HEK293 (cell line): ENCODE results near the gene HEBP2.

Experiments used
- CTCF ChIA-PET: fragments of 350-600 bp; formaldehyde crosslinking; extraction: SDS; loops from one replicate; lab custom pipeline; 2021; ENCODE audit warnings: antibody characterized with exemption; lab: Yijun Ruan, JAX
- POLR2A ChIA-PET: fragments of 300-600 bp; formaldehyde crosslinking; extraction: SDS; loops from one replicate; lab custom pipeline; 2020; ENCODE audit warnings: antibody characterized with exemption, inconsistent platforms; lab: Yijun Ruan, JAX
- H3K27ac ChIP-seq: fragments of 200-500 bp; sonication (Bioruptor generic); 2 replicates; pipeline ENCODE4 v1.5.1; 2014; ENCODE audit warnings: low read depth, low read length, control low read depth, inconsistent platforms; ENCODE audit errors: extremely low read depth
- H3K36me3 ChIP-seq, 2 experiments: fragments of 200-500 bp in 1 of 2; sonication (Bioruptor generic) in 1 of 2; 1 replicate in 1 of 2; 2 replicates in 1 of 2; pipeline ENCODE4 v1.5.1; 2014 to 2017; ENCODE audit warnings: inconsistent platforms in 2 of 2, low read length in 2 of 2; ENCODE audit not compliant: control insufficient read depth in 2 of 2, insufficient read depth in 1 of 2
- H3K4me1 ChIP-seq: fragments of 200-500 bp; sonication (Bioruptor generic); 2 replicates; pipeline ENCODE4 v1.5.1; 2014; ENCODE audit warnings: mild to moderate bottlenecking, low read length, inconsistent platforms; ENCODE audit not compliant: control insufficient read depth, insufficient read depth
- H3K4me3 ChIP-seq: 2 replicates; pipeline ENCODE4 v1.5.1; 2011; ENCODE audit warnings: low read depth, mild to moderate bottlenecking, control low read depth, low read length, moderate library complexity
- H3K9me3 ChIP-seq: fragments of 200-500 bp; sonication (Bioruptor generic); 2 replicates; pipeline ENCODE4 v1.5.1; 2014; ENCODE audit warnings: low read depth, low read length, inconsistent platforms; ENCODE audit not compliant: control insufficient read depth, insufficient read depth
- ELK4 ChIP-seq: IDR thresholded peaks from 2 replicates; pipeline ENCODE4 v1.6.1; 2011; ENCODE audit warnings: mild to moderate bottlenecking, low read depth, low read length, borderline replicate concordance
- GLI2 ChIP-seq: fragments of 450-650 bp; formaldehyde crosslinking; IDR thresholded peaks from 2 replicates; pipeline ENCODE4; 2017; ENCODE audit warnings: missing biosample characterization, missing genetic modification characterization, low read depth, borderline replicate concordance
- GLIS1 ChIP-seq: fragments of 450-650 bp; formaldehyde crosslinking; IDR thresholded peaks from 2 replicates; pipeline ENCODE4 v1.5.1; 2016; ENCODE audit warnings: missing biosample characterization, missing genetic modification characterization
- KLF8 ChIP-seq: fragments of 450-650 bp; formaldehyde crosslinking; IDR thresholded peaks from 2 replicates; pipeline ENCODE4 v1.5.1; 2016; ENCODE audit warnings: missing biosample characterization, missing genetic modification characterization
- PRDM1 ChIP-seq: fragments of 450-650 bp; formaldehyde crosslinking; IDR thresholded peaks from 2 replicates; pipeline ENCODE4; 2016; ENCODE audit warnings: missing biosample characterization, missing genetic modification characterization
- REPIN1 ChIP-seq: fragments of 450-650 bp; formaldehyde crosslinking; IDR thresholded peaks from 2 replicates; pipeline ENCODE4 v1.5.1; 2017; ENCODE audit warnings: missing biosample characterization, missing genetic modification characterization, low read depth
- SALL2 ChIP-seq: fragments of 450-650 bp; formaldehyde crosslinking; IDR thresholded peaks from 2 replicates; pipeline ENCODE4 v1.5.0; 2017; ENCODE audit warnings: missing biosample characterization, mild to moderate bottlenecking, missing genetic modification characterization, borderline replicate concordance
- SP3 ChIP-seq: fragments of 450-650 bp; formaldehyde crosslinking; IDR thresholded peaks from 2 replicates; pipeline ENCODE4 v1.5.1; 2016; ENCODE audit warnings: missing biosample characterization, missing genetic modification characterization
- ZIC2 ChIP-seq: fragments of 450-650 bp; formaldehyde crosslinking; IDR thresholded peaks from 2 replicates; pipeline ENCODE4 v1.5.1; 2016; ENCODE audit warnings: missing biosample characterization, missing genetic modification characterization
- ZNF146 ChIP-seq: fragments of 450-650 bp; formaldehyde crosslinking; IDR thresholded peaks from 2 replicates; pipeline ENCODE4 v1.5.1; 2016; ENCODE audit warnings: missing biosample characterization, missing genetic modification characterization
- ZNF23 ChIP-seq: fragments of 450-650 bp; formaldehyde crosslinking; IDR thresholded peaks from 2 replicates; pipeline ENCODE4 v1.5.1; 2016; ENCODE audit warnings: missing biosample characterization, missing genetic modification characterization, borderline replicate concordance
- ZNF350 ChIP-seq: fragments of 450-650 bp; formaldehyde crosslinking; IDR thresholded peaks from 2 replicates; pipeline ENCODE4 v1.5.0; 2017; ENCODE audit warnings: missing biosample characterization, mild to moderate bottlenecking, missing genetic modification characterization
- ZNF426 ChIP-seq: fragments of 450-650 bp; formaldehyde crosslinking; IDR thresholded peaks from 2 replicates; pipeline ENCODE4 v1.5.1; 2017; ENCODE audit warnings: missing biosample characterization, missing genetic modification characterization, mild to moderate bottlenecking, inconsistent platforms, moderate library complexity
- ZNF530 ChIP-seq: fragments of 450-650 bp; formaldehyde crosslinking; IDR thresholded peaks from 2 replicates; pipeline ENCODE4 v1.5.1; 2016; ENCODE audit warnings: low read depth, missing biosample characterization, missing genetic modification characterization
- ZNF549 ChIP-seq: fragments of 450-650 bp; IDR thresholded peaks from 2 replicates; pipeline ENCODE4 v1.5.1; 2018; ENCODE audit warnings: missing biosample characterization, missing genetic modification characterization, mild to moderate bottlenecking, inconsistent platforms, moderate library complexity
- ZNF596 ChIP-seq: fragments of 450-650 bp; IDR thresholded peaks from 2 replicates; pipeline ENCODE4 v1.5.0; 2018; ENCODE audit warnings: missing biosample characterization, mild to moderate bottlenecking, missing genetic modification characterization, moderate library complexity
- ZNF600 ChIP-seq: fragments of 450-650 bp; formaldehyde crosslinking; IDR thresholded peaks from 2 replicates; pipeline ENCODE4 v1.5.1; 2016; ENCODE audit warnings: missing biosample characterization, missing genetic modification characterization
- ZNF610 ChIP-seq: fragments of 450-650 bp; formaldehyde crosslinking; IDR thresholded peaks from 2 replicates; pipeline ENCODE4 v1.5.1; 2016; ENCODE audit warnings: missing biosample characterization, missing genetic modification characterization, borderline replicate concordance
- ZNF624 ChIP-seq: fragments of 450-650 bp; formaldehyde crosslinking; IDR thresholded peaks from 2 replicates; pipeline ENCODE4 v1.5.1; 2017; ENCODE audit warnings: missing biosample characterization, missing genetic modification characterization
- ZNF658 ChIP-seq: fragments of 450-650 bp; formaldehyde crosslinking; IDR thresholded peaks from 2 replicates; pipeline ENCODE4; 2016; ENCODE audit warnings: missing biosample characterization, missing genetic modification characterization
- ZSCAN30 ChIP-seq: fragments of 450-650 bp; IDR thresholded peaks from 2 replicates; pipeline ENCODE4 v1.5.1; 2018; ENCODE audit warnings: missing biosample characterization, mild to moderate bottlenecking, missing genetic modification characterization, moderate library complexity

Gene HEBP2

GRCh38 chr6:138465007-138465645, 61.1 kb downstream of the HEBP2 start:
- H3K9me3 ChIP-seq, result no peaks in the 10 kb centered on the region
- ChIA-PET POLR2A (no interaction called here), CTCF (interaction anchor here (0.6 to 0.8 kb wide), 3 partner anchors 58 to 110 kb away, joined by 3 read pairs; no protein-coding TSS in a partner anchor)
- H3K4me1 ChIP-seq, result no peaks in the 10 kb centered on the region
- H3K36me3 ChIP-seq, result peaks cover 0 to 16% of the 10 kb centered on the region in 2 experiments; a peak in 2 of 3 replicates
- no peak overlapping the region for H3K4me3 ChIP-seq
- no peak for TF ChIP-seq ZNF146 (tag by site-specific recombination)
- no peak for TF ChIP-seq ZNF426 (tag by site-specific recombination)
- TF ChIP-seq REPIN1 (tag by site-specific recombination), result no peak
- no peak for TF ChIP-seq GLI2 (tag by site-specific recombination)
- H3K27ac ChIP-seq, result no peak overlapping the region

GRCh38 chr6:138467901-138468300, 63.9 kb downstream of the HEBP2 start:
- peaks cover 4 to 8% of the 10 kb centered on the region in 2 experiments; a peak in 2 of 3 replicates for H3K36me3 ChIP-seq
- CTCF ChIA-PET, result interaction anchor here (0.9 to 1.0 kb wide), 2 partner anchors 39 to 42 kb away, joined by 3 to 4 read pairs; no protein-coding TSS in a partner anchor
- H3K4me1 ChIP-seq, result no peaks in the 10 kb centered on the region
- POLR2A ChIA-PET, result no interaction called here
- no peaks in the 10 kb centered on the region for H3K9me3 ChIP-seq
- no peak overlapping the region for H3K4me3 ChIP-seq
- no peak overlapping the region for H3K27ac ChIP-seq
- no peak for TF ChIP-seq ZIC2 (tag by site-specific recombination)
- TF ChIP-seq ZSCAN30 (tag by site-specific recombination), result no peak
- no peak for TF ChIP-seq ZNF596 (tag by site-specific recombination)
- TF ChIP-seq ZNF610 (tag by site-specific recombination), result no peak
- TF ChIP-seq, all 188 proteins: peak for 0

GRCh38 chr6:138468320-138469015, 64.4 kb downstream of the HEBP2 start:
- peaks cover 4 to 8% of the 10 kb centered on the region in 2 experiments; a peak in 2 of 3 replicates for H3K36me3 ChIP-seq
- TF ChIP-seq ZNF600 (tag by site-specific recombination) (no peak), GLIS1 (tag by site-specific recombination) (no peak), ZNF549 (tag by site-specific recombination) (no peak), ELK4 (no peak), SALL2 (tag by site-specific recombination) (no peak), SP3 (tag by site-specific recombination) (no peak), ZNF23 (no peak), ZNF530 (tag by site-specific recombination) (no peak), KLF8 (tag by site-specific recombination) (no peak), PRDM1 (no peak), ZNF624 (no peak), ZNF658 (tag by site-specific recombination) (no peak), ZNF350 (tag by site-specific recombination) (no peak)
- H3K27ac ChIP-seq, result no peak overlapping the region
- ChIA-PET CTCF (interaction anchor here (0.7 to 1.0 kb wide), 5 partner anchors 12 to 288 kb away, joined by 3 to 5 read pairs (median 3); no protein-coding TSS in a partner anchor), POLR2A (no interaction called here)
- no peaks in the 10 kb centered on the region for H3K4me1 ChIP-seq
- no peak overlapping the region for H3K4me3 ChIP-seq
- no peaks in the 10 kb centered on the region for H3K9me3 ChIP-seq
